HG02885 (cell line): ENCODE results near the gene RNASEH2A.
"Not testable (repeated sequence)": the region's sequence is repeated elsewhere in the genome, so short reads cannot be mapped to it uniquely, and the experiment has no call there.

Source experiments
- ATAC-seq: cut with Tn5 transposase; IDR thresholded peaks from one replicate; pipeline ENCODE4 v1.9.1; 2021; ENCODE audit warnings: mild to moderate bottlenecking; ENCODE audit not compliant: unreplicated experiment, poor library complexity

RNASEH2A gene

GRCh38 chr19:12792853-12793289 is 13.5 kb upstream of the RNASEH2A start:
- ATAC-seq: no peak

DNA sequence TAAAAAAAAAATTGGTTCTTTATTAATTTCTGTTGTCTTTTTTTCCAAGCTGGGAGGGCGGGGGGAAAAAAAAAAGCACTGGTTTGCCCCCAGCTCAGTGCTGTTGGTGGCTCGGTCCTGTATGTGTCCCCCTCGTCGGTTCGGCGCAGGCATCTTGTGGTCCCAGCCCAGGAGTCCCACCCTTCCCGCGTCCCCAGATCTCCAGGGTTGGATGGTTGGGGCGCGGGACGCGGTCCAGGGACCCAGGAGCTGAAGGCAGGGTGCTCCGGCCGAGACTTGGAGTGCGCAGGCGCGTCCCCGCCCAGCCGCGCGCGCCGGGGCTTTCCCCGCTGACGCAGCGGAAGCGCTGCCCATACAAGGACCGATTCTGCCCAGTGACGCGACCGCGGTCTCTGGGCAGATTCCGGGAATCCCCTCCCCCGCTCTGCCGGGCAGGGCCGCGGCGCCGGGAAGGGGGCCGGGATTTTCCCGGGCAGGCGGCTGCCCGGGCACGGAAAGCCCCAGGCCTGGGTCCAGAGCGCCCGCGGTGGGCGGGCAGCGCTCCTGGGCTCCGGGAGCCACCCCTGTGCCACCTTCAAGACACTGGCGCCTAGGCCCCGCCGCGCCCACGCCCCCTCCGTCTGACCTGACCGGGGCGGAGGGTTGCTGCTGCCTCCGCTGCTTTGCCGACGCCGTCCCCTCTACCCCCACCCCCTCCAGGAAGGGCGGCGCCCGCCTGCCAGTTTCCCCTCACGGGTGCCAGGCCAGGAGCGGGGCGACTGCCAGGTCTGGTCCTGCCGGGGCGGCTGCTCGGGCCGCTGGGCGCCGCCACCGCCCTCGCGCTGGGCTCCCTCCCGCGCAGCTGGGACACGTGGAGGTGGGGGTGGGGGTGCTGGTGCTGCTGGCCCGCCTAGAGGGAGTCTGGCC is 12.8 kb upstream of the RNASEH2A start:
- peak; percentile 40 for ATAC-seq

- no peak for ATAC-seq
Measured at GRCh38 chr19:12794196-12794941, 12.0 kb upstream of the RNASEH2A start.

- ATAC-seq: no peak
Measured at GRCh38 chr19:12794971-12795381, 11.4 kb upstream of the RNASEH2A start.

- no peak for ATAC-seq
Measured at GRCh38 chr19:12796146-12797071, 10.0 kb upstream of the RNASEH2A start.

GRCh38 chr19:12797141-12797587 is 9.2 kb upstream of the RNASEH2A start:
- ATAC-seq: no peak

DNA sequence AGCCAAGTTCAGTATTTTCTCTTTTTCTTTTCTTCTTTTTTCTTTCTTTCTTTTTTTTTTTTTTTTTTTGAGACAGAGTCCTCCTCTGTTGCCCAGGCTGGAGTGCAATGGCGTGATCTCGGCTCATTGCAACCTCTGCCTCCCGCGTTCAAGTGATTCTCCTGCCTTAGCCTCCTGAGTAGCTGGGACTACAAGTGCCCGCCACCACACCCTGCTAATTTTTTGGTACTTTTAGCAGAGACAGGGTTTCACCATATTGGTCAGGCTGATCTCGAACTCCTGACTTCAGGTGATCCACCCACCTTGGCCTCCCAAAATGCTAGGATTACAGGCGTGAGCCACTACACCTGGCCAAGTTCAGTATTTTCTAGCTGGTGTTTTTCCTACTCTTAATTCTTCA is 8.8 kb upstream of the RNASEH2A start:
- not testable (repeated sequence) for ATAC-seq

DNA sequence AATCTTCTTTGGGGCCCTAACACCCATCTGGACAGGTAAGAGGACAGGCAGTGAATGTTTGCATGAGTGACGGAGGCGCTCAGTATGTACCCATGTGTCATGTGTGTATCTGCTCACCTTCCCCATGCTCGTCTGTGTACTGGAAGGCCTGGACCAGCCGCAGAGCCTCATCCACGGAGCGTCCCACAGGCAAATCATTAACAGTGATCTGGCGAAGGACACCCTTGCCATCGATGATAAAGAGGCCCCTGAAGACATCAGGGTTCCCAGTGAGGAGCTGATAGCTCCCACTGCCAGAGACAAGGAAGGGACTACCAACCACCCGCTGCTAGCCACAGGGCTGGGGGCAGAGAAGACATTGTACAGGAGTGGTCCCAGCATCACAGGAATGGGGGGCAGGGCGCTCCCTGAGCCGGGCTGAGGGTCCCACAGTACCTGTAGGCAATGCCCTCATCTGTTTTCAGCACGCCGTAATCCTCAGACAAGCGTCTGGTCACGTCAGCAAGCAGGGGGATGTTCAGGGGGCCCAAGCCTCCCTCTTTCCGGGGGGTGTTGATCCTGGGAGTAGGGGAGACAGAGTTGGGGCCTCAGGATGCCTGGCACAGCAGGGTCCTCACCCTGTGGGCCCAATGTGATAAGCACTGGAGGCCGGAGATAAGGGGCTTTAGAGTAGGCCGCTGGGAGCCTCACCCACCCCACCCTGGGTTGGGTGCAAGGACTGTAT is 6.5 kb upstream of the RNASEH2A start:
- ATAC-seq: no peak

DNA sequence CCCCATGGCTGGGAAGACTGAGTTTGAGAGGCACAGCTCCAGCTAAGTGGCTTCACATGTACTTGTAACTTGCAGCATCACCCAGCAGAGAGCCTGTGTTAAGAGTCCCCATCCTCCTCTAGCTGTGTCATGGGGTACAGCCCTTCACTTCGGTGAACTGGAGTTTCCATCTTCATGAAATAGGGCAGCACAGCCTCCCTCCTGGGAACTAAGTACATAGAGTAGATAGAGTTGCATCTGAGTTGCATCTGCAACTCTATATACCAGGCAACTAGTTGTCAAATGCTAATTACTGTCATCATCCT is 6.0 kb upstream of the RNASEH2A start:
- ATAC-seq: no peak

DNA sequence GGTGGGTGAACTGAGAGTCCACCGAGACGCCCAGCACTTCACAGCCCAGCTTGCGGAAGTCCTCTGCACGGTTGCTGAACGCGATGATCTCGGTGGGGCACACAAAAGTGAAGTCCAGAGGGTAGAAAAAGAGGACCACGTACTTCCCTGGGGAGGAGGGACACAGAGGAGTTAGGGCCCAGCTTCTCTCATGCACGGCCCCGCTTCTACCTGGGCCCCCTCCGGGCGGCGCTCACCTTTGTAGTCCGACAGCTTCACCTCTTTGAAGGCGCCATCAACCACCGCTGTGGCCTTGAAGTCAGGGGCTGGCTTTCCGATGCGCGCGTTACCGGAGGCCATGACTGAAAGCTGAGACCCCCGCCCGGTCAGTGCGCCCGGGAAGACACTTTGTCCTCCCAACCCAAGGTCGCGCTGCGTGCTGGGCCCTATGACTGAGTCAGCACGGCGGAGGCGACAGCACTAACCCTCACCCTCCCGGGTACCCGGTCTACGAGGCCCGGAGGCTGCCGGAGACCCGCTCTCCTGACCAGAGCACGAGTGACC is 5.4 kb upstream of the RNASEH2A start:
- ATAC-seq: no peak

GRCh38 chr19:12801466-12802266 is 4.7 kb upstream of the RNASEH2A start, which contains the start of the genes PRDX2 and THSD8:
Gene PRDX2, minus strand, starts transcription at chr19:12801800. Its CDS starts 539 bp downstream, at chr19:12801261.
Gene THSD8, plus strand, starts transcription at chr19:12802069. Its CDS starts 3 bp downstream, at chr19:12802072.
- ATAC-seq: peak; percentile 59

GRCh38 chr19:12802267-12803106 is 3.9 kb upstream of the RNASEH2A start:
- no peak for ATAC-seq

GRCh38 chr19:12804051-12804450 is 2.3 kb upstream of the RNASEH2A start:
- no peak for ATAC-seq

- no peak for ATAC-seq
Measured at GRCh38 chr19:12815088-12815487, 8.7 kb downstream of the RNASEH2A start.

DNA sequence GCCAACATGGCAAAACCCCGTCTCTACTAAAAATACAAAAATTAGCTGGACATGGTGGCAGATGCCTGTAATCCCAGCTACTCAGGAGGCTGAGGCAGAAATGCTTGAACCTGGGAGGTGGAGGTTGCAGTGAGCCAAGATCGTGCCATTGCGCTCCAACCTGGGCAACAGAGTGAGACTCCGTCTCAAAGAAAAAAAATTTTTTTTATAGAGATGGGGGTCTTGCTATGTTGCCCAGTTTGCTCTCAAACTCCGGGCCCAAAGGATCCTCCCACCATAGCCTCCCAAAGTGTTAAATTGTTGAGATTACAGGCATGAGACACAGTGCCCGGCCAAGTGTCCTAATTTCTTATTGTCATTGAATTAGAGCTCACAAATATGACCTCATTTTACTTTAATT is 10.8 kb downstream of the RNASEH2A start:
- ATAC-seq: not testable (repeated sequence)

GRCh38 chr19:12817810-12818209 is 11.4 kb downstream of the RNASEH2A start:
- ATAC-seq: not testable (repeated sequence)

GRCh38 chr19:12821761-12822160 is 15.4 kb downstream of the RNASEH2A start:
- ATAC-seq: no peak
